T-helper 1 cell treated with Interleukin-12 subunit alpha and Interleukin-12 subunit beta and Interleukin-4 antibody, amounts not matched to agents 30 μg/mL and 1 μg/mL, for 36 hours (primary cell): Measurements from ENCODE around the gene SUSD6.

Experiments
- H3K27ac Mint-ChIP-seq: one replicate; pipeline ENCODE4 v1.8.0; 2021; ENCODE audit warnings: mild to moderate bottlenecking, mixed read lengths
- H3K27me3 Mint-ChIP-seq: one replicate; pipeline ENCODE4 v1.8.0; 2021; ENCODE audit warnings: low read depth, mixed read lengths
- H3K36me3 Mint-ChIP-seq: one replicate; pipeline ENCODE4 v1.8.0; 2021; ENCODE audit warnings: low read depth, mixed read lengths
- H3K4me1 Mint-ChIP-seq: one replicate; pipeline ENCODE4 v1.8.0; 2021; ENCODE audit warnings: low read depth, mixed read lengths
- H3K4me3 Mint-ChIP-seq: one replicate; pipeline ENCODE4 v1.8.0; 2021; ENCODE audit warnings: mild to moderate bottlenecking, moderate library complexity, mixed read lengths
- H3K9me3 Mint-ChIP-seq: one replicate; pipeline ENCODE4 v1.8.0; 2021; ENCODE audit warnings: mixed read lengths

SUSD6 gene

DNA sequence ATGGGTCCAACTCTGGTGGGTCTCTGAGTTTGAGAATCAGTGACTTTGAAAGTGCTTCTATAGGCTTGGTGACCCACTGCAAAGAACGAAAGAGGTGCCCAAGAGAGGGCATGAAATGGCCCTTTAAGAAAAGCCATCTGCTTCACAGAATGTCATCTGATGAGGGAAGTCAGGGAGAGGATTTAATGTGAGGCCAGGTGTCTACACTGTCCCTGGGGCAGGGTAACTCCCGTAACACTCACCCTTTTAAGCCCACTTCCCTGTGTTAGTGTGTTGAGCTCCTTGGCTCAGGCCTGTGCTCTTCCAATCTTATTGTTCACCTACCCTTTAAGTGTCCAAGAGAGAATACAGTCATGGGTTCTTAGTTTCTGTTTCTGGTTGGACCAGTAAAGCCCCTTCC is 139.1 kb downstream of the SUSD6 start:
- H3K27me3 Mint-ChIP-seq = no peaks in the 10 kb centered on the region
- peaks cover 9% of the 10 kb centered on the region for H3K4me1 Mint-ChIP-seq
- no peak overlapping the region for H3K27ac Mint-ChIP-seq
- H3K4me3 Mint-ChIP-seq = no peak overlapping the region
- peaks cover 5% of the 10 kb centered on the region for H3K36me3 Mint-ChIP-seq
- H3K9me3 Mint-ChIP-seq = no peaks in the 10 kb centered on the region

DNA sequence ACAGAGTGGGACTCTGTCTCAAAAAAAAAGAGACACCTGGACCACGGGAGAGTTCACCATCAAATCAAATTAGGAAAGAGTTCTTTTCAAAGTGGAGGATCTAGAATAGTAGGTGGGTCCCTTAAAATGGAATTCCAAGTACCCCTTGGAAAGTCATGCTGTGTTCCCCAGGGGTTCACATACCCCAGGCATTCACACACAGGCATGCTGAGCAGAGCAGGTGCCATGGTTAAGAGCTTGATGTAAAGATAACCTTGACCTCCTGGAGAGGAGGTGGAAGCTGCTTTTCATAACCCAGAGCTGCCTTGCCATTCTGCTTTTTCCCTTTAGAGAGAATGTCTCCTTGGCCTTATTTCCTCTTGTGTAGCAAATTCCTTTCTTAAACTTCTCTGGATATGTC is 141.4 kb downstream of the SUSD6 start:
- Mint-ChIP-seq H3K36me3 (peaks cover 5% of the 10 kb centered on the region), H3K27me3 (no peaks in the 10 kb centered on the region), H3K4me3 (no peak overlapping the region), H3K9me3 (no peaks in the 10 kb centered on the region), H3K4me1 (peaks cover 12% of the 10 kb centered on the region), H3K27ac (no peak overlapping the region)

DNA sequence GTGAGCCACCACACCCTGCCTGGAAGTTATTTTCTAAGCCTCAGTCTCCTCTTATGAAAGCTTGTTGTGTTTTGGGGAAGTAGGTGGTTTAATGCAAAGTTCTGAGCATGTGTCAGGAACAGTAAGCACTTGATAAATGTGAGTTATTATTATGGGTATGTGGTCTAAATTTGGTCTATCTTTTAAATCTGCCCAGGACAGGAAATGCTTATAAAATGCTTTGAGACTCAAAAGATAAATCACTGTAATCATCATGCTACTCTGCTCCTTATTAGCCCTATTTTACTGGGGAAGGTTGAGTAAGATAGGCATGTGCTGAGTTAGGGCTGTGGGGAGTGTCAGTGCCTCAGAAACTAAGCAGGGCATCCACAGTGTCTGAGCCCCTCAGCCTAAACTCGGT is 142.5 kb downstream of the SUSD6 start:
- Mint-ChIP-seq H3K27me3 (no peaks in the 10 kb centered on the region), H3K4me3 (no peak overlapping the region), H3K4me1 (peaks cover 12% of the 10 kb centered on the region), H3K27ac (no peak overlapping the region), H3K9me3 (no peaks in the 10 kb centered on the region), H3K36me3 (peaks cover 5% of the 10 kb centered on the region)

DNA sequence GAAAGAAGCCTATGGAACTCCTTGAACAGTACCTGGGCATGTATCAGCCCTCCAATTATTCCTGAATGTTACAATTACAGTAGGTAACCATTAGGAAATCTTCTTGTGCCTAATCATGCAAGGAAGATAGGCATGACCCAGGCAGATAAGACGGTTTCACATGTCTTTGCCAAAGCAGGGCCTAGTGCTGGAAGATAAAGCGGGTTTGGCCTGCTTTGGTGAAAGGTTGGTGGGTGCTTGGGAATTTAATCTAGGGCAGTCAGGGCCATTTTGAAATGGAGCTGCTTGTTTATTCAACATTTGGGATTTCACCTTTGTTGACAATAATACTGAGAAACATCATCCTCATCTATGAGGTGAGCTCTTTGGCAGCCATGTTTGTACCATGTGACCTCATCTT is 143.1 kb downstream of the SUSD6 start:
- H3K36me3 Mint-ChIP-seq = peaks cover 5% of the 10 kb centered on the region
- no peak overlapping the region for H3K27ac Mint-ChIP-seq

DNA sequence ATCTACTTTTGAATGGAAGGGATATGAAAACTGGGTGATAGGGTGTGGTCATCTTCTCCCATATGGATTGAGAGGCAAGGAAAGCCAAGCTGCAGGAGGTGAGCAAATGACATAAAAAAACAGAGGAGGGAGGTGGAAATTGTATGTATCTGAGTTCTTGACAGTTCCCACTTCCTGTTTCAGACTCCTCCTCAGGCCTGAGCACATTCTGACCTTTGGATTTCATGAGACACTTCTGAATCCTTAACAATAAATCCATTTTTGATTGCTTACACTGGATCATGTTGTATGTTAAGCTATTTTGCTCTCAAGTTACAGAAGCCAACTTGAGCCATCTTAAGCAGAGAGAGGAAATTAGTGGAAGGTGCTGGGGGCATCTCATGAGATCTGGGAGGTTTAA is 143.9 kb downstream of the SUSD6 start:
- Mint-ChIP-seq H3K4me3 (no peak overlapping the region), H3K36me3 (peaks cover 5% of the 10 kb centered on the region), H3K4me1 (peaks cover 12% of the 10 kb centered on the region), H3K9me3 (no peaks in the 10 kb centered on the region), H3K27me3 (no peaks in the 10 kb centered on the region), H3K27ac (peak overlapping the region; percentile 71)

More for the DNA sequence above, 143.1 kb downstream of the SUSD6 start:
- Mint-ChIP-seq H3K9me3 (no peaks in the 10 kb centered on the region), H3K4me1 (peaks cover 12% of the 10 kb centered on the region), H3K27me3 (no peaks in the 10 kb centered on the region), H3K4me3 (no peak overlapping the region)

DNA sequence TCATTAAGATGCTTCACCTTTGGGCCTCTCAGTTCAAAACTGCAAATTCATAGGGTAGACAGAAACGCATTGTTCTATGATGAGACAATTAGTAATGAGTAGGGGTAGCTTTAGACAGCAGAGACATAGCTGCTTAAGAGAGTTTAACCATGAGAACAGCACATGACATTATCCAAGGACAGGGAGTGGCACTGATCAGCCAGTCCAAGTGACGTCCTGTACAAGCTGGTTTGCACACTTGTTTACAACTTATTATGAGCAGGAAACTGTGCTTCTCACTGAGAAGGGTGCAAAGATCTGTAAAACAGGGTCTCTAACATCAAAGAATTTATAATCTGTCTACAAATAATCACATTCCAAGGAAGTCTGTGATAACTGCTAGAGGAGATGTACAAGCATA is 144.4 kb downstream of the SUSD6 start:
- Mint-ChIP-seq H3K4me1 (peaks cover 12% of the 10 kb centered on the region), H3K4me3 (no peak overlapping the region), H3K36me3 (peaks cover 5% of the 10 kb centered on the region), H3K9me3 (no peaks in the 10 kb centered on the region), H3K27me3 (no peaks in the 10 kb centered on the region), H3K27ac (peak overlapping the region; percentile 71)

DNA sequence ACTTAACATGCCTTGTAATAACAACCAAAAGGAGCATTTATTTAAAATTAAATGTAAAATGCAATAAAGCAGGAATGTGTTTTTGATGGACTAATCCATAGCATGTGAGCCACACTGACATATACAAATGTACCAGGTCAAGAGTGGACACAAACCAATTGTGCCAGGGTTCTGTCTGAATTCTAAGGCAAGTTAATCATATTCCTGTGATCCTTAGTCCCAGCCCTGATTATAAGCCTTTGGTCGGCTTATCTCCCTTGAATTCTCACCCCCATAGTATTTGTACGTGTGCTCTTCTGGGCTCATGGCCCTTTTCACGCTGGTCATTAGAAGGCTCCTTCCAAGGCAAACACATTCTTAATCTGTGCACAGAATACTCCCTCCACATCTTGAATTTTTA is 144.9 kb downstream of the SUSD6 start:
- Mint-ChIP-seq H3K4me3 (no peak overlapping the region), H3K9me3 (no peaks in the 10 kb centered on the region), H3K4me1 (peaks cover 12% of the 10 kb centered on the region), H3K27me3 (no peaks in the 10 kb centered on the region), H3K36me3 (peaks cover 5% of the 10 kb centered on the region), H3K27ac (no peak overlapping the region)

DNA sequence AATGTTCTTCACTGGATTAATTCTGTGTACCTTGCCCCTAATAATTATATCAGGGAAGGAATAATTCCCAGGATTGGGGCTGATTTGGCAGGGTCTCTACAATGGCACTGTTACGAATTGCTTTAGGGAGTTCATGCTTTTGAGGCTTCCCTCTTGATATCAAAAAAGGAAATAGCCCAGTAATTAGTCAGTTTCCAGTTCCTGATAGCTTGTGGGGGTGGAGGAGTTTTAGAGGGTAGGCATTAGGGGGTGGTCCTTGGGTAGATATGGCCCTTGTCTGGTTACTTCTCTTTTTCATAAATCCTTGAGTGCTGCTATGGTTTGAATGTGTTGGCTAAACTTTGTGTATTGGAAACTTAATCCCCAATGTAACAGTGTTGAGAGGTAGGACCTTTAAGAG is 149.4 kb downstream of the SUSD6 start:
- Mint-ChIP-seq H3K4me1 (peaks cover 15% of the 10 kb centered on the region), H3K4me3 (no peak overlapping the region), H3K9me3 (peaks cover 7% of the 10 kb centered on the region), H3K27me3 (no peaks in the 10 kb centered on the region), H3K27ac (no peak overlapping the region), H3K36me3 (peaks cover 4% of the 10 kb centered on the region)

DNA sequence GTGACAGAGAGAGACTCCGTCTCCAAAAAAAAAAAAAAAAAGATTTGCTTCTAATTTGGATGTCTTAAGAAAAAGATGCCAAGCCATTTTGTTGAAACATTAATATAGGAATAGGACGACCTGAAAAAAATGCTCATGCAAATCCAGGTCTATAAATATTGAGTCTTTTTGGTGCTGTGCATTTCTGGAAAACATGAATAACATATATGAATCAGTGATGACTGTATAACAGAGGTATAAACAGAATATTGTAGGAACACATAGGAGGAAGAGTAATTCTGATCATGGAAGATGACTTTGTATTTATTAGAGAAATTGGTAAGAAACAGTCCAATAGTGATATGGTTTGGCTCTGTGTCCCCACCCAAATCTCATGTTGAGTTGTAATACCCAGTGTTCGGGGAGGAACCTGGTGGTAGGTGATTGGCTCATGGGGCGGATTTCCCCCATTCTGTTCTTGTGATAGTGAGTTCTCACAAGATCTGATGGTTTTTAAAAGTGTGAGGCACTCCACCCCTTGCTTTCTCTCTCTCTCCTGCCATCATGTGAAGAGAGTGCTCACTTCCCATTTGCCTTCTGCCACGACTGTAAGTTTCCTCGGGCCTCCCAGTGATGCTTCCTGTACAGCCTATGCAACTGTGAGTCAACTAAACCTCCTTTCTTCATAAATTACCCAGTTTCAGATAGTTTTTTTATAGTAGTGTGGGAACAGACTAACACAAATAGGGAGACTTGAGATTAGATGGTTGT is 152.5 kb downstream of the SUSD6 start:
- Mint-ChIP-seq H3K36me3 (peaks cover 20% of the 10 kb centered on the region), H3K9me3 (peaks cover 7% of the 10 kb centered on the region), H3K27me3 (peaks cover 8% of the 10 kb centered on the region), H3K27ac (peak overlapping the region; percentile 59), H3K4me3 (no peak overlapping the region), H3K4me1 (peaks cover 35% of the 10 kb centered on the region)
